ENCODE data around the gene KATNAL2. TPM values are rescaled to one million over a fixed set of nuclear protein-coding genes. Genes with fewer than 3 reads are reported as not detected.
"Not testable (repeated sequence)": the region's sequence is repeated elsewhere in the genome, so short reads cannot be mapped to it uniquely, and the experiment has no call there.

Gene KATNAL2
- total RNA-seq, 1 experiment from 2014 or later = 4.2 TPM

DNA sequence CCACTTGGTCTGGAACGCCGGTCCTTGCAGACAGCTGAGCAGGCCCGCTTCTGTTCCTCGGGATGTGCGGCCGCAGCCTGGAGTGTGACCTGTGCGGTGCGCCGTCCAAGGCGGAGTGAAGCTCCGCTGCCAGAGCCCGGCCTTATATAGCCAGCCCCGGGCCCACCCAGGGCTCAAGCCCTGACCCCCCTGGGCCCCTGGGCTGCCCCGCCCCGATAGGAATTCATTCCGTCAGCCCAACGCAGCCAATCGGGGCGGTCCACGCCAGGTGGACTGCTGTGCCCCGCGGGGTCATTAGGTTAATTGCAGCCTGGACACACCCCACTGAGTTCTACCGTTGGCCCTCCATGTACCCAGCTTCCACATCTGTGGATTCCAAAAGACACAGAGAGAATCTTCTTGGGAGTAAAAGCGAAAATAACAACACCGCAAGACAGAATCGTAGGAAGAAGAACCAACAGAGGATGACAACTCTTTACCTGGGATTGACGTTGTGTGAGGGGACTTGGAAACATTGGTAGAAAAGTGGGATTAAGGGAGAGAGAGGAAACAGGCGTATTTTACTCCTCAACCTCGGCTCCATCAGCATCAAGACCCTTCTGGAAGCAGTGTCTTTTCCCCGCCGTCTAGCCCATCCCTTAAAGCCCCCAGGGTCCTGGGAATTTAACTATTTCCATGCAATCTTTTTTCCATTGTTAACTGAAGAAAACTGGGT is 47.3 kb downstream of the KATNAL2 start:
- H3K27ac ChIP-seq; DNase-seq; H3K4me3 ChIP-seq; H3K9me3 ChIP-seq (replicated peaks); H3K4me1 ChIP-seq; H3K27me3 ChIP-seq; H3K36me3 ChIP-seq: not testable (repeated sequence)

DNA sequence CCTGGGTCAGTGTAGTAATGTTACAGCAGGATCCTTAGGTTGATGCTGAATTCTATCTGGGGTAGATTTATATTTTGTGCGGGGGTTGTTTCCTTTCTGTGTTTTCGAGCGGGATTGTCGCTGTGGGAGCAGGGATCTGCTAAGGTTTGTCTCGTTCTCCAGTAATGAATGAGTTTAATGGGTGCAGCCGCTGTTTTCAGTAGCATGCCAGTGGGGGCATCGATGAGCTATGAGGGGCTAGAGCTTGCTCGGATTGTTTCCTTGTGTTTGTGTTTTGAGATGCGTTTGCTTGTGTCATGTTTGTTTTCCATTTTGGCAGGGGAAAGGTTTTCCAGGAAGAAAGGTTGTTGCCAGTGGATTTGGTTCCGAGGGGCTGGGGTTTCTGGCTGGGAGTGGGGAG is 48.9 kb downstream of the KATNAL2 start:
- not testable (repeated sequence) for H3K36me3 ChIP-seq; H3K27me3 ChIP-seq; H3K9me3 ChIP-seq (replicated peaks); H3K4me3 ChIP-seq; DNase-seq; H3K27ac ChIP-seq; H3K4me1 ChIP-seq

DNA sequence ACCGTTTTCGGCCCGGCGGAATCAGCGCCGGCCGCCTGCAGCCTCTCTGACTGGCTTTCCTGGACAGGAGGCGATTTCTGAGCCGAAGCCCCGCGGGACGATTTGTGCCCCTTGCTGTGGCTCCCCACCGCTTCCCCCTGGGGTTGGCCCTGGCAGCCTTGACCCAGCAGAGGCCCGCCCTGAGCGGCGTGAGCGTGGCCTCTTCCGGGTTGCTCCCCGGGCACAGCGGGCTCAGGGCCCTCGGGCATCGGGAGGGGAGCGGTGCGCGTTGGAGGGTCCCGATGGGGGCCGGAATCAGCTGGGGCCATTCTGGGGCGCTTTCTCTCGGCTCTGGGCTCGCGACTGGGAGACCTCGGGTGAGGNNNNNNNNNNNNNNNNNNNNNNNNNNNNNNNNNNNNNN is 52.1 kb downstream of the KATNAL2 start:
- H3K4me1 ChIP-seq, H3K36me3 ChIP-seq, DNase-seq: not testable (repeated sequence)

DNA sequence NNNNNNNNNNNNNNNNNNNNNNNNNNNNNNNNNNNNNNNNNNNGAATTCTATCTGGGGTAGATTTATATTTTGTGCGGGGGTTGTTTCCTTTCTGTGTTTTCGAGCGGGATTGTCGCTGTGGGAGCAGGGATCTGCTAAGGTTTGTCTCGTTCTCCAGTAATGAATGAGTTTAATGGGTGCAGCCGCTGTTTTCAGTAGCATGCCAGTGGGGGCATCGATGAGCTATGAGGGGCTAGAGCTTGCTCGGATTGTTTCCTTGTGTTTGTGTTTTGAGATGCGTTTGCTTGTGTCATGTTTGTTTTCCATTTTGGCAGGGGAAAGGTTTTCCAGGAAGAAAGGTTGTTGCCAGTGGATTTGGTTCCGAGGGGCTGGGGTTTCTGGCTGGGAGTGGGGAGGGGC is 102.5 kb downstream of the KATNAL2 start:
- H3K36me3 ChIP-seq; H3K4me1 ChIP-seq; H3K9me3 ChIP-seq (replicated peaks); H3K4me3 ChIP-seq; H3K27ac ChIP-seq; DNase-seq; H3K27me3 ChIP-seq: not testable (repeated sequence)

More for the DNA sequence above, 52.1 kb downstream of the KATNAL2 start:
- not testable (repeated sequence) for H3K27me3 ChIP-seq; H3K27ac ChIP-seq; H3K9me3 ChIP-seq (replicated peaks); H3K4me3 ChIP-seq

DNA sequence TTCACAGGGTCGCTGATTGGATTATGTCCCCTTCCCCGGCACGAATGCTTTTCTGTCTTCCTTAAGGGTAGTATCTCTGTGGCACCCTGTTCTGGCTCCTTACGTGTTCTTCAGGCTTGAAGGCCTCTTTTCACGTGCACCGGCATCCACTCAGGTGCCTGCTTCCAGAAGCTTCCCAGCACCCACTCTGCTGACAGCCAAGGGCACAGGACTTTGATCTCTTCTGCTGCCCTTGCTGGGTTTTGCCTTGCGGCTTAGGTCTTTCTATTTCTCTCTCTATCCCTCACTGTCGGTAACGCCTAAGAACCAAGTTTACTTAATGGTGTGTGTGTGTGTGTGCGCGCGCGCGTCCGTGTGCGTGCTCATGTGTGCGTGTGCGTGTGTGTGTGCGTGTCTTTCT is 103.4 kb downstream of the KATNAL2 start:
- DNase-seq; H3K9me3 ChIP-seq (replicated peaks); H3K4me3 ChIP-seq; H3K36me3 ChIP-seq; H3K4me1 ChIP-seq; H3K27ac ChIP-seq; H3K27me3 ChIP-seq: not testable (repeated sequence)

DNA sequence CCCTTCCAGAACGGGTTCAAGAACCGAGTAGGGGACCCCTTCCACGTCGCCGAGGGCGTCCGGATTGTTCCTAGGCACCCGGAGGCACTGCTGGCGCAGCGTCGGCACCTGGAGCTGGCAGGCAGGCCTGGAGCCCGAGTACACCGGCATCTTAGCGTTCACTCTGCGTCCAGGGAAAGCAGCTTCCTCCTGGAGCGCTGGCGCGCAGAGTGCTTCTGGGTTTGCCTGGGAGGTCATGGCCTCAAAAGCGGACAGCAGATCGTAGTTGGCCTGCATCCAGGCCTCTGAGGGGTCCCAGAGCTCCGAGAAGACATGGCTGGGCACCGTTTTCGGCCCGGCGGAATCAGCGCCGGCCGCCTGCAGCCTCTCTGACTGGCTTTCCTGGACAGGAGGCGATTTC is 105.4 kb downstream of the KATNAL2 start:
- H3K27me3 ChIP-seq; H3K4me1 ChIP-seq; H3K27ac ChIP-seq; DNase-seq; H3K4me3 ChIP-seq; H3K36me3 ChIP-seq; H3K9me3 ChIP-seq (replicated peaks): not testable (repeated sequence)

DNA sequence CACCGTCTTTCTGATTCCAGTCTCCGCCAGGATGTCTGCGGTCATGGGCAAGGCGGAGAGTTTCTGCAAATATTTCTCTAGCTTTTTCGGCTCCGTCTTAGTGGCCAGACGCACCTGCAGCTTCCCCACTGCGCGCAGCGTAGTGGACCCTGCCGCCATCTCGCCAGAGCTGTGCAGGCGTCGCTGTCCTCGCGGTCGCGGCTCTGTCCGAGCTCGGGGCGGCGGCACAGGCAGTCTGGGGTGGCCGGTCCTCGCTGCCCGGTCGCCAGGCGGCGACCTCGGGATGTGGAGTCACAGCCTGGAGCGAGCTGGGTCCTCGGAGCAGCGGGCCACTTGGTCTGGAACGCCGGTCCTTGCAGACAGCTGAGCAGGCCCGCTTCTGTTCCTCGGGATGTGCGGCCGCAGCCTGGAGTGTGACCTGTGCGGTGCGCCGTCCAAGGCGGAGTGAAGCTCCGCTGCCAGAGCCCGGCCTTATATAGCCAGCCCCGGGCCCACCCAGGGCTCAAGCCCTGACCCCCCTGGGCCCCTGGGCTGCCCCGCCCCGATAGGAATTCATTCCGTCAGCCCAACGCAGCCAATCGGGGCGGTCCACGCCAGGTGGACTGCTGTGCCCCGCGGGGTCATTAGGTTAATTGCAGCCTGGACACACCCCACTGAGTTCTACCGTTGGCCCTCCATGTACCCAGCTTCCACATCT is 106.5 kb downstream of the KATNAL2 start:
- H3K9me3 ChIP-seq (replicated peaks); H3K27ac ChIP-seq; H3K27me3 ChIP-seq; H3K36me3 ChIP-seq; H3K4me3 ChIP-seq; DNase-seq; H3K4me1 ChIP-seq: not testable (repeated sequence)

DNA sequence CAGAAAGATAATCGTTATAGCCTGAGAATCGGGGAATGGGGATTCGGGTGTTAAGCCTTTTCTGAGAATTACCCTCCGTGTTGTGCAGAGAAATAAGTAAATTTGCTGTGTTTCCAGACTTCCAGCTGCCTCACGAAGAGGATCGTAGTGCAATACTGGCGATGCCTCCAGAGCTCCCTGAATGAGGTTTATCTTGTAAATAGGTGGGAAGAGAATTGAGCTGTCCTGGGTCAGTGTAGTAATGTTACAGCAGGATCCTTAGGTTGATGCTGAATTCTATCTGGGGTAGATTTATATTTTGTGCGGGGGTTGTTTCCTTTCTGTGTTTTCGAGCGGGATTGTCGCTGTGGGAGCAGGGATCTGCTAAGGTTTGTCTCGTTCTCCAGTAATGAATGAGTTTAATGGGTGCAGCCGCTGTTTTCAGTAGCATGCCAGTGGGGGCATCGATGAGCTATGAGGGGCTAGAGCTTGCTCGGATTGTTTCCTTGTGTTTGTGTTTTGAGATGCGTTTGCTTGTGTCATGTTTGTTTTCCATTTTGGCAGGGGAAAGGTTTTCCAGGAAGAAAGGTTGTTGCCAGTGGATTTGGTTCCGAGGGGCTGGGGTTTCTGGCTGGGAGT is 108.3 kb downstream of the KATNAL2 start:
- not testable (repeated sequence) for H3K36me3 ChIP-seq; H3K4me1 ChIP-seq; H3K4me3 ChIP-seq; H3K27ac ChIP-seq; DNase-seq; H3K9me3 ChIP-seq (replicated peaks); H3K27me3 ChIP-seq

DNA sequence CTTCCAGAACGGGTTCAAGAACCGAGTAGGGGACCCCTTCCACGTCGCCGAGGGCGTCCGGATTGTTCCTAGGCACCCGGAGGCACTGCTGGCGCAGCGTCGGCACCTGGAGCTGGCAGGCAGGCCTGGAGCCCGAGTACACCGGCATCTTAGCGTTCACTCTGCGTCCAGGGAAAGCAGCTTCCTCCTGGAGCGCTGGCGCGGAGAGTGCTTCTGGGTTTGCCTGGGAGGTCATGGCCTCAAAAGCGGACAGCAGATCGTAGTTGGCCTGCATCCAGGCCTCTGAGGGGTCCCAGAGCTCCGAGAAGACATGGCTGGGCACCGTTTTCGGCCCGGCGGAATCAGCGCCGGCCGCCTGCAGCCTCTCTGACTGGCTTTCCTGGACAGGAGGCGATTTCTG is 111.3 kb downstream of the KATNAL2 start:
- DNase-seq; H3K4me3 ChIP-seq; H3K9me3 ChIP-seq (replicated peaks); H3K27me3 ChIP-seq; H3K27ac ChIP-seq; H3K4me1 ChIP-seq; H3K36me3 ChIP-seq: not testable (repeated sequence)

DNA sequence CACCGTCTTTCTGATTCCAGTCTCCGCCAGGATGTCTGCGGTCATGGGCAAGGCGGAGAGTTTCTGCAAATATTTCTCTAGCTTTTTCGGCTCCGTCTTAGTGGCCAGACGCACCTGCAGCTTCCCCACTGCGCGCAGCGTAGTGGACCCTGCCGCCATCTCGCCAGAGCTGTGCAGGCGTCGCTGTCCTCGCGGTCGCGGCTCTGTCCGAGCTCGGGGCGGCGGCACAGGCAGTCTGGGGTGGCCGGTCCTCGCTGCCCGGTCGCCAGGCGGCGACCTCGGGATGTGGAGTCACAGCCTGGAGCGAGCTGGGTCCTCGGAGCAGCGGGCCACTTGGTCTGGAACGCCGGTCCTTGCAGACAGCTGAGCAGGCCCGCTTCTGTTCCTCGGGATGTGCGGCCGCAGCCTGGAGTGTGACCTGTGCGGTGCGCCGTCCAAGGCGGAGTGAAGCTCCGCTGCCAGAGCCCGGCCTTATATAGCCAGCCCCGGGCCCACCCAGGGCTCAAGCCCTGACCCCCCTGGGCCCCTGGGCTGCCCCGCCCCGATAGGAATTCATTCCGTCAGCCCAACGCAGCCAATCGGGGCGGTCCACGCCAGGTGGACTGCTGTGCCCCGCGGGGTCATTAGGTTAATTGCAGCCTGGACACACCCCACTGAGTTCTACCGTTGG is 112.4 kb downstream of the KATNAL2 start:
- not testable (repeated sequence) for H3K4me1 ChIP-seq; H3K4me3 ChIP-seq; H3K27me3 ChIP-seq; H3K9me3 ChIP-seq (replicated peaks); DNase-seq; H3K36me3 ChIP-seq; H3K27ac ChIP-seq

DNA sequence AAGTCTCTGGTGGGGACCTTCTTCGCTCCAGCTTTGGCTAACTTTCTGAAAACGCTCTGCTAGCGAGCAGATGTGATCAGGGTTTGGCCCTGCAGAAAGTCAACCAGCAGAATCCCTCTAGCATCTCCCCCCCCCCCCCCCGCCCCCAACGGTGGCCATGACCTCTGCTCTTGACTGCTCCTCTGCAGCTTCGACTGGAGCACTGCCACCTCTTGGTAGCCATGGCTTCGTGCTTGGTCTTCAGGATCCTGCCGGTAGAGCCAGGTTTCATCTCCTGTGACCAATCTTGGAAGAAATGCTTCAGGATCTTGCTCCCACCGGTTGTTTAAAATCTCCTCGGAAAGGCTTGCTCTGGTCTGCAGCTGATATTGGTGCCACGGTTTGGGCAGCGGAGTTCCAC is 113.5 kb downstream of the KATNAL2 start:
- H3K27ac ChIP-seq; H3K9me3 ChIP-seq (replicated peaks); H3K36me3 ChIP-seq; H3K27me3 ChIP-seq; H3K4me1 ChIP-seq; H3K4me3 ChIP-seq; DNase-seq: not testable (repeated sequence)

DNA sequence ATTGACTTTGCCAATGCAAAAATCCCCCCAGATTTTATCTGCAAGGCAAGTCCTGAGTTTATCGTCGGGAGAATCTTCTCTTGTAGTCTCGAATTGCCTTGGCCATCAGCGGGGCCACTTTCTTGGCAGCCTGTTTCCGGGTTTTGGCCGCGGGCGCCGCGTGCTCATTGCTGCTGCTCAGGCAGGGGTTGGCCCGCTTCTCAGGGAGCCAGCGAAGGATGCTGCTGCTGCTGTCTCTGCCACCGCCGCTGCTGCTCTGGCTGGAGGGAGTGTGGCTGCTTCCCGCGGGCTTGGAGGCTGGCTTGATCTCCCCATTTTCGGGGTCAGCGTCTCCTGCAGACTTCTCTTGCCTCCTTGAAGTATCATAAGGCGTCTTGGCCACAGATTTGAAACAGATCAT is 115.5 kb downstream of the KATNAL2 start:
- Histone ChIP-seq H3K4me3 (no peak overlapping the region), H3K27ac (no peak overlapping the region), H3K36me3 (no peaks in the 10 kb centered on the region), H3K9me3 (replicated peaks) (no peaks in the 10 kb centered on the region), H3K4me1 (no peaks in the 10 kb centered on the region), H3K27me3 (no peaks in the 10 kb centered on the region)
- no peak for DNase-seq

DNA sequence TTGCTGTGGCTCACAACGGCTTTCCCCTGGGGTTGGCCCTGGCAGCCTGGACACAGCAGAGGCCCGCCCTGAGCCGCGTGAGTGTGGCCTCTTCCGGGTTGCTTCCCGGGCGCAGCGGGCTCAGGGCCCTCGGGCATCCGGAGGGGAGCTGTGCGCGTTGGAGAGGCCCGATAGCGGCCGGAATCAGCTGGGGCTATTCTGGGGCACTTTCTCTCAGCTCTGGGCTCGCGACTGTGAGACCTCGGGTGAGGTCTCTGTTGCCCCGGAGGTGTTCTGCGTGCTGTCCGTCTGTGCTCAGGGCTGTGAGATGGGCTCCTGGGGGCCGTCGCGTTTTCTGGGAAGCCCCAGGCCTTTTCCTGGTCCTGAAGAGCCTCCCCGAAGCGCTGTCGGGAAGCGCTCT is 117.2 kb downstream of the KATNAL2 start:
- not testable (repeated sequence) for H3K27ac ChIP-seq; H3K4me3 ChIP-seq; DNase-seq; H3K27me3 ChIP-seq; H3K9me3 ChIP-seq (replicated peaks); H3K36me3 ChIP-seq; H3K4me1 ChIP-seq

DNA sequence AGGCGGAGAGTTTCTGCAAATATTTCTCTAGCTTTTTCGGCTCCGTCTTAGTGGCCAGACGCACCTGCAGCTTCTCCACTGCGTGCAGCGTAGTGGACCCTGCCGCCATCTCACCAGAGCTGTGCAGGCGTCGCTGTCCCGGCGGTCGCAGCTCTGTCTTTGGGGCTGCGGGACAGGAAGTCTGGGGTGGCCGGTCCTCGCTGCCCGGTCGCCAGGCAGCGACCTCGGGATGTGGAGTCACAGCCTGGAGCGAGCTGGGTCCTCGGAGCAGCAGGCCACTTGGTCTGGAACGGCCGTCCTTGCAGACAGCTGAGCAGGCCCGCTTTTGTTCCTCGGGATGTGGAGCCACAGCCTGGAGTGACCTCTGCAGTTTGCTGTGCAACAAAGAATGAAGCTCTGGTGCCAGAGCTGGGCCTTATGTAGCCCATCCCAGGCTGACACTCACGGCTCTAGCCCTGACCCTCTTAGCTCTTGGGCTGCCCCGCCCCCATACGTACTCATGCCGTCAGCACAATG is 117.8 kb downstream of the KATNAL2 start, which contains the start of gene ELOA2:
Gene ELOA2, minus strand, starts transcription at position 466 of the 516 bp plus-strand sequence. Its CDS starts 357 bp downstream, at position 109.
- Histone ChIP-seq H3K27me3 (no peaks in the 10 kb centered on the region), H3K27ac (no peak within 1 kb of the TSS), H3K4me1 (no peaks in the 10 kb centered on the region), H3K36me3 (no peaks in the 10 kb centered on the region), H3K4me3 (no peak within 1 kb of the TSS), H3K9me3 (replicated peaks) (no peaks in the 10 kb centered on the region)
- no peak for DNase-seq

DNA sequence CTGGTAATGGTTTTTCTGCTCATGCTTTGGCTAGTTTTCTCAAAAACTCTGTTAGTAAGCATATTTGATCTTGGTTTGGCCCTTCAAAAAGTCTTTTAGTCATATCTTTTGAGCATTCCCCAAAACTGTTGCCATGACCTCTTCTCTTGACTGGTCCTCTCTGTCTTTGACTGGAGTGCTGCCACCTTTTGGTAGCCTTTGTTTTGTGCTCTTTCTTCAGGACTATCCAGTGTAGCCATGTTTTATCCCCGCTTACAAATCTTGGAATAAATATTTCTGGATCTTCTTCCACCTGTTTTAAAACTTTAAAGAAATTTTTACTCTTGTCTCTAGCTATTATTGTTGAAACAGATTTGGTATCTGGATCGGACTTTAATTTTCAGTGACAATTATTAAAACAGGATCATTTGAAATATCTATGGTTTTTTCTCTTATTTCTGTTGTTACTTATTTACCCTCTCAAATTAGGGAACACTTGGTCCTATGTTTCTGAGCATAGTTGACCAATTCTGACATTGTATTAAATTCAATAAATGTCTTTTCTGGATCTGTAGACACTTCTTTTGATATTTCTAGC is 119.0 kb downstream of the KATNAL2 start:
- Histone ChIP-seq H3K36me3 (no peaks in the 10 kb centered on the region), H3K4me3 (no peak overlapping the region), H3K27me3 (no peaks in the 10 kb centered on the region), H3K27ac (no peak overlapping the region), H3K9me3 (replicated peaks) (no peaks in the 10 kb centered on the region), H3K4me1 (no peaks in the 10 kb centered on the region)
- peak; percentile 19 to 55 for DNase-seq

Measured in SJCRH30 (cell line).